Trophoblast cell (in vitro differentiated cells and primary cell): Measurements from ENCODE around the gene CCNB2.

Experiments used
- DNase-seq, 2 donors: peaks; one replicate each; pipeline ENCODE4 v3.0.0-alpha.2; 2016
- H2AFZ ChIP-seq: 2 replicates; pipeline ENCODE4 v1.6.1; 2013; ENCODE audit warnings: low read length, moderate library complexity, mild to moderate bottlenecking; ENCODE audit not compliant: insufficient read depth, poor library complexity
- H2AK5ac ChIP-seq: 2 replicates; pipeline ENCODE4 v1.6.1; 2013; ENCODE audit warnings: mild to moderate bottlenecking, low read length
- H2BK120ac ChIP-seq: 2 replicates; pipeline ENCODE4 v1.6.1; 2013; ENCODE audit warnings: low read length, mild to moderate bottlenecking, moderate library complexity; ENCODE audit not compliant: insufficient read depth, poor library complexity
- H2BK12ac ChIP-seq: 2 replicates; pipeline ENCODE4 v1.6.1; 2013; ENCODE audit warnings: mild to moderate bottlenecking, low read length, moderate library complexity
- H2BK5ac ChIP-seq: 2 replicates; pipeline ENCODE4 v1.6.1; 2013; ENCODE audit warnings: low read length, low read depth, moderate library complexity, mild to moderate bottlenecking; ENCODE audit not compliant: poor library complexity
- H3K14ac ChIP-seq: 2 replicates; pipeline ENCODE4 v1.6.1; 2013; ENCODE audit warnings: mild to moderate bottlenecking, low read length
- H3K18ac ChIP-seq: 2 replicates; pipeline ENCODE4 v1.6.1; 2013; ENCODE audit warnings: mild to moderate bottlenecking, low read length
- H3K23ac ChIP-seq: 2 replicates; pipeline ENCODE4 v1.6.1; 2013; ENCODE audit warnings: low read length
- H3K27ac ChIP-seq: 2 replicates; pipeline ENCODE4 v1.5.1; 2013; ENCODE audit warnings: low read depth, mild to moderate bottlenecking, inconsistent platforms, low read length, moderate library complexity
- H3K27me3 ChIP-seq: 2 replicates; pipeline ENCODE4 v1.6.1; 2013; ENCODE audit warnings: inconsistent platforms, mild to moderate bottlenecking, low read length, moderate library complexity; ENCODE audit not compliant: insufficient read depth
- H3K36me3 ChIP-seq, 2 experiments: 1 replicate in 1 of 2; 2 replicates in 1 of 2; pipeline ENCODE4 v1.6.1; 2013; ENCODE audit warnings: low read length in 2 of 2, mild to moderate bottlenecking in 2 of 2, moderate library complexity in 1 of 2; ENCODE audit not compliant: insufficient read depth in 2 of 2, control insufficient read depth in 1 of 2
- H3K4ac ChIP-seq: 2 replicates; pipeline ENCODE4 v1.6.1; 2013; ENCODE audit warnings: low read depth, mild to moderate bottlenecking, low read length, moderate library complexity
- H3K4me1 ChIP-seq, 2 experiments: 1 replicate in 1 of 2; 2 replicates in 1 of 2; pipeline ENCODE4 v1.6.1; 2013; ENCODE audit warnings: low read length in 2 of 2, mild to moderate bottlenecking in 2 of 2, moderate library complexity in 1 of 2; ENCODE audit not compliant: insufficient read depth in 2 of 2, control insufficient read depth in 1 of 2
- H3K4me2 ChIP-seq: 2 replicates; pipeline ENCODE4 v1.6.1; 2013; ENCODE audit warnings: inconsistent platforms, mild to moderate bottlenecking, low read length, moderate library complexity
- H3K4me3 ChIP-seq: 2 replicates; pipeline ENCODE4 v1.5.1; 2013; ENCODE audit warnings: mild to moderate bottlenecking, low read depth, low read length, inconsistent platforms
- H3K79me1 ChIP-seq: one replicate; pipeline ENCODE4 v1.6.1; 2013; ENCODE audit warnings: low read length
- H3K79me2 ChIP-seq: 2 replicates; pipeline ENCODE4 v1.6.1; 2013; ENCODE audit warnings: low read length, mild to moderate bottlenecking; ENCODE audit not compliant: control insufficient read depth, insufficient read depth, poor library complexity
- H3K9ac ChIP-seq: 2 replicates; pipeline ENCODE4 v1.6.1; 2013; ENCODE audit warnings: mild to moderate bottlenecking, low read length
- H3K9me3 ChIP-seq: 2 replicates; pipeline ENCODE4 v1.6.1; 2013; ENCODE audit warnings: low read depth, mild to moderate bottlenecking, control low read depth, inconsistent platforms, low read length; ENCODE audit not compliant: insufficient read depth
- H4K12ac ChIP-seq: 2 replicates; pipeline ENCODE4 v1.6.1; 2013; ENCODE audit warnings: low read depth, mild to moderate bottlenecking, low read length, moderate library complexity
- H4K8ac ChIP-seq: 2 replicates; pipeline ENCODE4 v1.6.1; 2013; ENCODE audit warnings: low read depth, mild to moderate bottlenecking, low read length, moderate library complexity
- H4K91ac ChIP-seq: one replicate; pipeline ENCODE4 v1.6.1; 2013; ENCODE audit warnings: low read depth, mild to moderate bottlenecking, low read length, moderate library complexity
- WGBS: extraction: QIAGEN DNeasy Blood & Tissue Kit; methylation state at CpG from one replicate; pipeline ENCODE4 v1.1.7; 2013; ENCODE audit warnings: missing lambda C conversion rate; ENCODE audit not compliant: insufficient read length, insufficient coverage; ENCODE audit errors: extremely low coverage; 5-methylcytosine and 5-hydroxymethylcytosine counted together

CCNB2 gene

GRCh38 chr15:59137566-59137965 is 32.6 kb downstream of the CCNB2 start:
- Histone ChIP-seq H3K36me3 (peaks cover 38 to 55% of the 10 kb centered on the region in 2 experiments), H3K4me1 (no peaks in the 10 kb centered on the region), H3K9ac (no peak overlapping the region), H3K4me2 (no peak overlapping the region), H2BK5ac (no peak overlapping the region), H2BK12ac (no peak overlapping the region), H3K79me2 (no peaks in the 10 kb centered on the region), H3K23ac (no peak overlapping the region), H3K14ac (no peak overlapping the region), H3K27me3 (no peaks in the 10 kb centered on the region), H3K79me1 (no peaks in the 10 kb centered on the region), H4K8ac (no peak overlapping the region), H2AK5ac (no peak overlapping the region), H3K18ac (no peak overlapping the region), H3K9me3 (peaks cover 2% of the 10 kb centered on the region), H3K27ac (no peak overlapping the region), H4K12ac (no peak overlapping the region), H4K91ac (no peak overlapping the region), H2BK120ac (no peak overlapping the region), H3K4ac (no peak overlapping the region), H3K4me3 (no peak overlapping the region), H2AFZ (no peak overlapping the region)
- no CpG with 5 or more reads among the region's 2 CpGs for WGBS
- no peak for DNase-seq

GRCh38 chr15:59138243-59138642 is 33.3 kb downstream of the CCNB2 start:
- H4K8ac ChIP-seq = no peak overlapping the region
- no peak overlapping the region for H3K4me2 ChIP-seq
- no peak overlapping the region for H3K23ac ChIP-seq
- H3K14ac ChIP-seq = no peak overlapping the region
- H3K9ac ChIP-seq = no peak overlapping the region
- H3K79me1 ChIP-seq = no peaks in the 10 kb centered on the region
- no peak overlapping the region for H2AK5ac ChIP-seq
- H3K27me3 ChIP-seq = no peaks in the 10 kb centered on the region
- peak; percentile 45 to 62 for DNase-seq
- no peak overlapping the region for H3K4ac ChIP-seq
- H3K36me3 ChIP-seq = peaks cover 37 to 54% of the 10 kb centered on the region in 2 experiments
- H3K4me1 ChIP-seq = no peaks in the 10 kb centered on the region
- H2BK5ac ChIP-seq = no peak overlapping the region
- H4K12ac ChIP-seq = no peak overlapping the region
- H2BK120ac ChIP-seq = no peak overlapping the region
- H3K18ac ChIP-seq = no peak overlapping the region
- H2AFZ ChIP-seq = no peak overlapping the region
- no peak overlapping the region for H4K91ac ChIP-seq
- H3K9me3 ChIP-seq = peaks cover 2% of the 10 kb centered on the region
- no peak overlapping the region for H3K27ac ChIP-seq
- no peak overlapping the region for H2BK12ac ChIP-seq
- no CpG with 5 or more reads among the region's 7 CpGs for WGBS
- H3K79me2 ChIP-seq = no peaks in the 10 kb centered on the region
- H3K4me3 ChIP-seq = no peak overlapping the region

- H4K8ac ChIP-seq = no peak overlapping the region
- H2BK5ac ChIP-seq = no peak overlapping the region
- no peak overlapping the region for H4K91ac ChIP-seq
- H3K18ac ChIP-seq = no peak overlapping the region
- no peak overlapping the region for H3K4me2 ChIP-seq
- DNase-seq = no peak
- no peak overlapping the region for H2AFZ ChIP-seq
- no peak overlapping the region for H2BK120ac ChIP-seq
- no CpG with 5 or more reads among the region's 9 CpGs for WGBS
- H3K79me1 ChIP-seq = no peaks in the 10 kb centered on the region
- no peaks in the 10 kb centered on the region for H3K79me2 ChIP-seq
- H3K9me3 ChIP-seq = peaks cover 2% of the 10 kb centered on the region
- H3K27ac ChIP-seq = no peak overlapping the region
- H4K12ac ChIP-seq = no peak overlapping the region
- no peaks in the 10 kb centered on the region for H3K4me1 ChIP-seq
- no peak overlapping the region for H3K14ac ChIP-seq
- H2AK5ac ChIP-seq = no peak overlapping the region
- no peak overlapping the region for H3K9ac ChIP-seq
- H3K4ac ChIP-seq = no peak overlapping the region
- H3K4me3 ChIP-seq = no peak overlapping the region
- peaks cover 37 to 46% of the 10 kb centered on the region in 2 experiments for H3K36me3 ChIP-seq
- H2BK12ac ChIP-seq = no peak overlapping the region
- H3K27me3 ChIP-seq = no peaks in the 10 kb centered on the region
- H3K23ac ChIP-seq = no peak overlapping the region
Measured at GRCh38 chr15:59140422-59141226, 35.7 kb downstream of the CCNB2 start.

- H4K91ac ChIP-seq = no peak overlapping the region
Measured at GRCh38 chr15:59143281-59143680, 38.3 kb downstream of the CCNB2 start.

More at GRCh38 chr15:59143281-59143680, 38.3 kb downstream of the CCNB2 start:
- no peak overlapping the region for H4K12ac ChIP-seq
- H3K18ac ChIP-seq = no peak overlapping the region
- H3K79me1 ChIP-seq = no peaks in the 10 kb centered on the region
- no peak overlapping the region for H3K14ac ChIP-seq
- H4K8ac ChIP-seq = no peak overlapping the region
- no peak overlapping the region for H2BK12ac ChIP-seq
- H3K4me3 ChIP-seq = no peak overlapping the region
- no peaks in the 10 kb centered on the region for H3K27me3 ChIP-seq
- H3K27ac ChIP-seq = no peak overlapping the region
- no peak overlapping the region for H3K4ac ChIP-seq
- H2AFZ ChIP-seq = no peak overlapping the region
- peaks cover 32 to 39% of the 10 kb centered on the region in 2 experiments for H3K36me3 ChIP-seq
- H3K23ac ChIP-seq = no peak overlapping the region
- H3K9ac ChIP-seq = no peak overlapping the region
- H3K4me1 ChIP-seq = no peaks in the 10 kb centered on the region
- no CpG with 5 or more reads among the region's 5 CpGs for WGBS
- no peak overlapping the region for H2BK5ac ChIP-seq
- no peaks in the 10 kb centered on the region for H3K79me2 ChIP-seq
- no peak overlapping the region for H2BK120ac ChIP-seq
- H3K4me2 ChIP-seq = no peak overlapping the region
- no peak overlapping the region for H2AK5ac ChIP-seq
- DNase-seq = no peak
- H3K9me3 ChIP-seq = peaks cover 2% of the 10 kb centered on the region
